ENCODE data around the gene TSHZ1. TPM values are rescaled to one million over a fixed set of nuclear protein-coding genes. Genes with fewer than 3 reads are reported as not detected.

The TSHZ1 gene
- total RNA-seq, 4 donors from 2014 or later: 5.4 to 20.2 (median 13.7) TPM

DNA sequence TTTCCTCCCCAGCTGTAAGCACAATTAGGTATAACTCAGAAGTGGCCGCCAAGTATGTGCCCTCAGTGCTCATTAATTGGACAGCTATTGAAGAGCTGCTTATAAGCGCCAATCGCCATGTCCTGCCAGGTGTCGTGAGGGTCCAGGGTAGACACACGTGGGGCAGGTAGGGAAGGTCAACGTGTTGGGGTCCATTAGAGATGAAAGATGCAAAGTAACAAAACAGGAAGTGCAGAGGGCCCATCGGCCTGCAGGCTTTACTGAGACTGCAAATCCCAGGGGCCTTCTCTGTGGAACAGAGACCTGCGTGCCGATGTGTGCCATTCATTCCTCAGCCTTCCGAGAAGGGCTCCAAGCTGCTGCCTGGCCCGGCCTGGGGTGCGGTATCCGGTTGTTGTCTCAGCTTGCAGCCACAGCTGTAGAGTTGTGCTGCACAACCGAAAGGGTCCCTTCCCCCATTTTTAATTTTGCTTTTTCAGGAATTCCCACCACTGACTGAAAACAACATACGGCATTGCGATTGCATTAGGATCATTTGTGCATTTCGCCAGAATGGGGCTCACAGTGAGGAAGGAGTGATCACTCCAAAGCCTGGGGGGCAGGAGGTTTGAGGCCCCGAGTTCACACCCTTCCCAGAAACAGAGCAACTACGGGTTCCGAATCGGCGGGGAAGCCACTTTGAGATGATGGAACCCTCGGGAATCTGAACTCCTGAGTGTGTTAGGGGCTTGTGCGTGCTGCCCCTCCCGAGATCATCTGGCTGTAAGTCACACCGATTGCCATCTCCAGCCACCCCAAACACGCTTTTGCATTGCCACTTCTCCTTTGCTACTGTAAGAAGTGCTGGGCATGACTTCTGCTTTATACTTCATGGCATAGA lies 94.3 kb downstream of the TSHZ1 start:
- H3K36me3 ChIP-seq: no peaks in the 10 kb centered on the region
- H3K27me3 ChIP-seq: no peaks in the 10 kb centered on the region
- intact Hi-C loops (cut with DNase I): no loop called here
- peaks cover 0 to 4% (median 0%) of the 10 kb centered on the region in 3 donors for H3K9me3 ChIP-seq
- H3K4me3 ChIP-seq: no peak overlapping the region
- 82 to 85% methylated on average over 26 to 27 of the region's 27 CpGs for WGBS, 2 donors
- no peaks in the 10 kb centered on the region for H3K4me1 ChIP-seq
- DNase-seq: no peak
- TF ChIP-seq, protein P1, sequence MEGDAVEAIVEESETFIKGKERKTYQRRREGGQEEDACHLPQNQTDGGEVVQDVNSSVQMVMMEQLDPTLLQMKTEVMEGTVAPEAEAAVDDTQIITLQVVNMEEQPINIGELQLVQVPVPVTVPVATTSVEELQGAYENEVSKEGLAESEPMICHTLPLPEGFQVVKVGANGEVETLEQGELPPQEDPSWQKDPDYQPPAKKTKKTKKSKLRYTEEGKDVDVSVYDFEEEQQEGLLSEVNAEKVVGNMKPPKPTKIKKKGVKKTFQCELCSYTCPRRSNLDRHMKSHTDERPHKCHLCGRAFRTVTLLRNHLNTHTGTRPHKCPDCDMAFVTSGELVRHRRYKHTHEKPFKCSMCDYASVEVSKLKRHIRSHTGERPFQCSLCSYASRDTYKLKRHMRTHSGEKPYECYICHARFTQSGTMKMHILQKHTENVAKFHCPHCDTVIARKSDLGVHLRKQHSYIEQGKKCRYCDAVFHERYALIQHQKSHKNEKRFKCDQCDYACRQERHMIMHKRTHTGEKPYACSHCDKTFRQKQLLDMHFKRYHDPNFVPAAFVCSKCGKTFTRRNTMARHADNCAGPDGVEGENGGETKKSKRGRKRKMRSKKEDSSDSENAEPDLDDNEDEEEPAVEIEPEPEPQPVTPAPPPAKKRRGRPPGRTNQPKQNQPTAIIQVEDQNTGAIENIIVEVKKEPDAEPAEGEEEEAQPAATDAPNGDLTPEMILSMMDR (IDR thresholded peaks at IDR 0.05): no peak
- no peak for TF ChIP-seq POLR2A (IDR thresholded peaks at IDR 0.05)
- H3K27ac ChIP-seq: no peak overlapping the region

DNA sequence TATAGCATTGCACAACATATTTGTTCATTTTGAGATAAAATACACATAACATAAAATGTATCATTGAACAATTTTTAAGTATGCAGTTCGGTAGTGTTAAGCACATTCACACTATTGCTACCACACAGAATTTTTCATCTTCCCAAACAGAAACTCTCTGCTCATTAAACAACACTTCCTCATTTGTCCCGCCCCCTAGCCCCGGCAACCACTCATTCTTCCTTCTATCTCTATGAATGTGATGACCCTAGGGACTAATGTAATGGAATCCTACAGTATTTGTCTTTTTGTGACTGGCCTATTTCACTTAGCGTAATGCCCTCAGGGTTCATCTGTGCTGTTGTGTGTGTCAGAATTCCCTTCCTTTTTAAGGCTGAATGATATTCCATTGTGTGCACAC lies 95.4 kb downstream of the TSHZ1 start:
- H3K27me3 ChIP-seq: no peaks in the 10 kb centered on the region
- no peak for DNase-seq
- peaks cover 0 to 4% (median 0%) of the 10 kb centered on the region in 3 donors for H3K9me3 ChIP-seq
- no peak overlapping the region for H3K4me3 ChIP-seq
- H3K27ac ChIP-seq: no peak overlapping the region
- intact Hi-C loops (cut with DNase I): no loop called here
- TF ChIP-seq POLR2A (IDR thresholded peaks at IDR 0.05): no peak
- TF ChIP-seq, protein P1 (IDR thresholded peaks at IDR 0.05): no peak
- no peaks in the 10 kb centered on the region for H3K4me1 ChIP-seq
- WGBS, 2 donors: 77 to 87% methylated on average over 4 of the region's 4 CpGs
- H3K36me3 ChIP-seq: no peaks in the 10 kb centered on the region

DNA sequence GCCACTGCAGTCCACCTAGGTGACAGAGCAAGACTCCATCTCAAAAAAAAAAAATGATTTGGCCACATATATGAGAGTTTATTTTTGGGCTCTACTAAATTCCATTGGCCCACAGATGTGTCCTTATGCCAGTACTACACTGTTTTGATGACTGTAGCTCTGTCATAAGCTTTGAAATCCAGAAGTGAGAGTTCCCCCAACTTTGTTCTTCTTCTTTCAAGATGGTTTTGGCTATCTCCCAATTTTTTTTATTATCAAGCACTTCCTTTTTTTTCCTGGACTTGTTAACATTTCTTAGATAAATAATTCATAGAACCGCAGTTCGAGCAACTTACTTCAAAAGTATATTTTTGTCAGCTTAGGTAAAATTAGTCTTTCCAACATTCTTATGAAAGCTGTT lies 96.9 kb downstream of the TSHZ1 start:
- Histone ChIP-seq H3K4me3 (no peak overlapping the region), H3K27me3 (no peaks in the 10 kb centered on the region), H3K36me3 (no peaks in the 10 kb centered on the region), H3K4me1 (no peaks in the 10 kb centered on the region), H3K27ac (no peak overlapping the region), H3K9me3 (peaks cover 0 to 4% (median 0%) of the 10 kb centered on the region in 3 donors)
- TF ChIP-seq POLR2A (IDR thresholded peaks at IDR 0.05): no peak
- TF ChIP-seq, protein P1 (IDR thresholded peaks at IDR 0.05): no peak
- 56 to 60% methylated on average over 2 of the region's 2 CpGs for WGBS, 2 donors
- DNase-seq: no peak
- intact Hi-C loops (cut with DNase I): no loop called here

DNA sequence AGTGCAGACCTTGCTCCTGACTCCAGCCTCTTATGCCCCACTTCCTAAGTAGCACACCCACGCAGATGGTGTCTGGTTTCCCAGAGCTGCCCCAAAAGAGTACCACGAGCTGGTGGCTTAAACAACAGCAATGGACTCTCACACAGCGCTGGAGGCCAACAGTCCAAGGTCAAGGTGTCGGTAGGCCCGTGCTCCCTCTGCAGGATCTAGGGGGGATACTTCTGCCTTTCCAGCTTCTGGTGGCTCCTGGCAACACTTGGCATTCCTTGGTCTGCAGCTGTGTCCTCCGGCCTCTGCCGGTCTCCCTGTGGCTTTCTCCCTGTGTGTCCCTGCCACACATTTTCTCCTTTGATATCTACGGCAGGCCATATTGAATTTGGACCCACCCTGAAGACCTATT lies 99.0 kb downstream of the TSHZ1 start:
- Histone ChIP-seq H3K36me3 (no peaks in the 10 kb centered on the region), H3K27me3 (no peaks in the 10 kb centered on the region), H3K4me3 (no peak overlapping the region), H3K9me3 (peaks cover 0 to 4% (median 0%) of the 10 kb centered on the region in 3 donors), H3K4me1 (no peaks in the 10 kb centered on the region), H3K27ac (no peak overlapping the region)
- TF ChIP-seq POLR2A (IDR thresholded peaks at IDR 0.05): no peak
- TF ChIP-seq, protein P1 (IDR thresholded peaks at IDR 0.05): no peak
- intact Hi-C loops (cut with DNase I): no loop called here
- 80 to 88% methylated on average over 5 to 7 of the region's 8 CpGs for WGBS, 2 donors
- no peak for DNase-seq

DNA sequence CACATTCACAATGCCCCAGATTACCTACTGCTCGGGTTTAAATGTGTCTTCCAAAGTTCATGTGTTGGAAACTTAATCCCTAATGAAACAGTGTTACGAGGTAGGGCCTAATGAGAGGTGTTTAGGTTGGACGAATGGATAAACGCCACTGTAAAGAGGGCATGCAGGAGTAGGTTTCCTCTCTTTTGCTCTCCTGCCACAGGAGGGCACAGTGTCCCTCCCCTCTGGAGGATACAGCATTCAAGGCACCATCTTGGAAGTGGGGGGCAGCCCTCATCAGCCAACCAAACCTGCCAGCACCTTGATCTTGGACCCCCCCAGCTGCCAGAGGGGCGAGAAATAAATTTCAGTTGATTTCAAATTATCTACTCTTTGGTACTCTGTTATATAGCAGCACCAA lies 103.5 kb downstream of the TSHZ1 start:
- no peak overlapping the region for H3K27ac ChIP-seq
- H3K9me3 ChIP-seq: no peaks in the 10 kb centered on the region
- intact Hi-C loops (cut with DNase I): no loop called here
- no peak for DNase-seq
- no peaks in the 10 kb centered on the region for H3K36me3 ChIP-seq
- H3K4me1 ChIP-seq: no peaks in the 10 kb centered on the region
- no peaks in the 10 kb centered on the region for H3K27me3 ChIP-seq
- WGBS, 2 donors: 70 to 79% methylated on average over 5 of the region's 5 CpGs
- no peak overlapping the region for H3K4me3 ChIP-seq
- TF ChIP-seq POLR2A (IDR thresholded peaks at IDR 0.05): no peak
- TF ChIP-seq, protein P1 (IDR thresholded peaks at IDR 0.05): no peak

Data from esophagus squamous epithelium (tissue), 5 donors.